HG03432 (cell line): Measurements from ENCODE around the gene THAP8.
A peak's percentile ranks its signal among the peaks of the same experiment; 100 is the strongest.

Source experiments
- ATAC-seq: cut with Tn5 transposase; IDR thresholded peaks from one replicate; pipeline ENCODE4 v1.9.1; 2021; ENCODE audit warnings: mild to moderate bottlenecking, moderate library complexity; ENCODE audit not compliant: unreplicated experiment

THAP8 gene

DNA sequence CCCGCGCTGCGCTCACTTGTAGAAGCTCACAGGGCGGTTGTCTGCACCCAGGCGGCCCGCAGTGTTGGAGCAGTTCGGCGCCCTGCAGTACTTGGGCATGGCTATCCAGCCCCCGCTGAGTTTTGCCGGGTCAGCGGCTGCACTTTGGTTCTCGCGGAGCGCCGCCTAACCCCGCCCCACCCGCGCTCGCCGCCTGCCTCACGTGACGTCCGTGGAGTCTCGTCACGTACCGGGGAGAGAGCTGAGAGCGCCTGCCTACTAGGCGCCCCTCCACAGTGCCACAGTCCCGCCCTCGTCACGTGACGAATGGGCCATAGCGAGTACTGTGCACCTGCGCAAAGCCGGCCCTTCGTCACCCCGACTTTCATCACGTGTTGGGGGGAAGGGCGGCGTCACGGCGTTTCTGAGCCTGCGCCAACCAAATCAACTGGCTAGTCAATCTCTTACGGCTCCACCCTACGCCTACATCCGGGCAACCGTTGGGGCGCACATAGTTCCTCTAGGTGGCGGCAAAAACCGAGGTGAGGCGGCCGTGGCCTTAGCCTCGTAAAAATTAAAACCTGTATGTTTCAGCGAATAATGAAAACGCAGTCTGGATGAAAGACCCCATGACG, at the start of gene THAP8:
Gene THAP8 (minus strand): TSS at position 167 of the 614 bp plus-strand sequence. CDS start 68 bp downstream, at position 99.
- peak; percentile 82 for ATAC-seq

- ATAC-seq = no peak
Observed at GRCh38 chr19:36103040-36103626, 49.0 kb upstream of the THAP8 start.

DNA sequence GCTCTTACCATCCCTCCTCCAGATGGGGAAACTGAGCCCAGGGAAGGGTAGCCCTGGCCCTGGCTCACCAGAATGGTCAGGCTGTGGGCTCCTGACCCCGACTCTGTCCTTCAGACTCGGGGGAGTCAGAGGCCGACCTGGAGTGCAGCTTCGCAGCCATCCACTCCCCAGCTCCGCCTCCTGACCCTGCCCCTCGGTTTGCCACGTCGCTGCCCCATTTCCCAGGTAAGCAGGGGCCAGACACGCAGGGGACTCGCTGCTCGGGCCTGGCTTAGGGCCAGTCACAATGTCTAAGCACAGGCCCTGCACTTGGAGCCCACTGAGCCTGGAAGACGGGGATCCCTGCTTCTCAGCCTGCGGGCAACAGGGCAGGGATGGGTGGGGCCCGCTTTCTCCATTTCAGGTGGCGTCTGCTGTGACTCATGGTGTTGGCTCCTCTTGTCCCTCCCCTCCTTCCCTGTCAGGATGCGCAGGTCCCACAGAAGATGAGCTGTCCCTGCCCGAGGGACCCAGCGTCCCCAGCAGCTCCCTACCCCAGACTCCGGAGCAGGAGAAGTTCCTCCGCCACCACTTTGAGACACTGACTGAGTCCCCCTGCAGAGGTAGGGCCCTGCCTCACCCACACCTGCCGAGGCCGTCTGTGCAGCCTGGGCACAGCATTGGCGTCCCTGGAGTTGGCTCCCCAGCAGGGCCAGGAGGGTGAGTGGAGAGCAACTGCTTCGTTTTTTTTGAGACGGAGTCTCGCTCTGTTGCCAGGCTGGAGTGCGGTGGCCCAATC, 47.7 kb upstream of the THAP8 start:
- ATAC-seq = no peak

DNA sequence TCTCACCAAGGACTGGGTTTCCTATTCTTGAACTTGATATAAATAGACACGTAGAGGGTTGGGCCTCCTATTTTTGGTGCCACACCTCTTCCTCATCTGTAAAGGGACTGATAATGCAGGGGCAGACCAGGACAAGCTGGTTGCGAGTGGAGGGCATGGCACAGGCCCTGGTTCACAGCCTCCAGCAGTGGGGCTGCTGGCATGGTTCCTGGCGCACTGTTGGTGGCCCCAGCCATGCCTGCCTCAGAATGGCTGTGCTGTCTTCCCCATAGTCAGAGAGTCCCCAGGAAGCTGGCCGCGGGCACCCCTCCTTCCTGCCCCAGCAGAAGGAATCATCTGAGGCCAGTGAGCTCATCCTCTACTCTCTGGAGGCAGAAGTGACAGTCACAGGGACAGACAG, 46.4 kb upstream of the THAP8 start:
- no peak for ATAC-seq

GRCh38 chr19:36099166-36099785, 45.2 kb upstream of the THAP8 start:
- no peak for ATAC-seq

DNA sequence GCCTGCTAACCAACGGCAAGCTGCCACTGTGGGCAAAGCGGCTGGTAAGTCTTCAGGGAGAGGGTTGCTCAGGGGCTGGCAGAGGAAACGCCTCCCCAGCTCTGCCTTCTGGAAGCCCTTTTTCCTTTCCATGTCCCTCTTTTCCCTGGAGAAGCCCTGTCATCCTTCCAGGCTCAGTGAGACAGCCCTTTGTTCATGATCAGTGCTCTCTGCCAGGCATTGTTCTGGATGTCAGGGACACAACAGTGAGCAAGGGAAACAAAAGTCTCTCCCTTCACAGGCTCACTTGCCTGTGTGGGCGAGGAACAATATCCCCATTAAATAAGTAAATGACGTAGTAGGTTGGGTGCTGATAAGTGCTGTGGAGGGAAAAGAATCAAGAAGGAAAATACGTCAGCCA, 43.0 kb upstream of the THAP8 start:
- no peak for ATAC-seq

DNA sequence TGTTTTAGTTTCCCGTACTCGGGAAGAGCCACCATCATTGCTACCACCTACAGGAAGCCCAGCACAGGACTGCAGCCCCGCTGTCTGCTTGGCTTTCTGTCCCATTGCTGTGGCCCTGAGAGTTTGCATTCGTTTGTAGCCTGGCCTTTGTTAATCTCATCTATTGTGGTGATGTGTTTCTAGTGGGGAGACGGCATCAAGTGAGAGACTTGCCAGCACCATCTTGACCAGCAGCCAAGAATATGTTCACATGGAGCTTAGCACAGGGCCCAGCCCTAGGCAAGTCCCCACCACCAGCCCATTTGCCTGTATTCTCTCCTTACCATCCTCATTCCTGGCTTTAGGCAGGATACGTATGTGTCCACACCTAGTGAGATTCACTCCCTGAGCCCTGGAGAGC, 39.6 kb upstream of the THAP8 start:
- no peak for ATAC-seq

GRCh38 chr19:36093146-36093662, 39.1 kb upstream of the THAP8 start:
- no peak for ATAC-seq

- no peak for ATAC-seq
Observed at GRCh38 chr19:36092566-36092965, 38.5 kb upstream of the THAP8 start.

DNA sequence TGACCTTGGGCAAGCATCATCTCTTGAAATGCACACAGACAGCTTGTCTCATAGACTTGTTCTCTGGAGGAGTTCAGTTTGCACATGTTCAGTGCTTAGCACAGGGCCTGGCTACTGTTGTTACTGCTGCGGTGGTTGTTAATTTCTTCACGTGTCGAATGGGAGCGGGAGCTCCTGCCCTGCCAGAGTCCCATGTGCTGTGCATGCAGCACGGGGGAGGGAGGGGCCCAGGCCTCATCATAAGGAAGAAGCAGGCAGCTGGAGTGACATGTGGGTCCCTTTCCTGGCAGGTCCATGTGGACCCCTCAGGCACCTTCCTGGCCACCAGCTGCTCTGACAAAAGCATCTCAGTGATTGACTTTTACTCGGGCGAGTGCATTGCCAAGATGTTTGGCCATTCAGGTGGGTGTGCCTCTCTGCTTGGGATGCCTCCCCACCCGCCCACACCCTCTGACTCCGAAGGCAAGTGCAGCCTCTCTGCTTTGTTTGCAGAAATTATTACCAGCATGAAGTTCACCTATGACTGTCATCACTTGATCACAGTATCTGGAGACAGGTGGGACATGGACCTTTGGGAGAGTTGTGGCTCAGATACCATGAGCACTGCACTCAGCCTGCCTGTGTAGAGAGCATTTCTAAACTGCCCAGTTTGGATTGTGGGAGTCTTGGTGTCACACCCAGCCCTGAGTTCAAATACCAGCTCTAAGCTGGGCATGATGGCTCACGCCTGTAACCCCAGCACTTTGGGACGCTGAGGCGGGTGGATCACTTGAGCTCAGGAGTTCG, 37.0 kb upstream of the THAP8 start:
- ATAC-seq = no peak

GRCh38 chr19:36089847-36090246, 35.8 kb upstream of the THAP8 start:
- ATAC-seq = no peak

DNA sequence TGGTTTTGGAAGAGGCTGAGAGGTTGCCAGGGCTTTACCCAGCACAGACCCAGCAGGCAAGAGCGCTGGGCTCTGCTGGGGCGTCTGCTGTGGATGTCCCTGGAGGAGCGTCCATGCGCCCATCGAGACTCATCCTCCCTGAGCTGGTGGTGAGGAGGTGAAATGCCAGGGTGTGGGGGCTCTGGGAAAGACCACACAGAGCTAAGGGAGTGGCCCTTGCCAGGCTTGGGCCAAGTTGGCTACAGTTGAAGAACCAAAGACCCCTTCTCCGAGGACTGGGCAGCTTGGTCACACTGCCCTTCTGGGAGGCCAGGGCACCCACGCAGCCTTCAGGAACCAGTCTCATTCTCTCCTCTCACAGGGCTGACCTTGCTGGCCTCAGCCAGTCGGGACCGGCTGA, 32.2 kb upstream of the THAP8 start:
- no peak for ATAC-seq

DNA sequence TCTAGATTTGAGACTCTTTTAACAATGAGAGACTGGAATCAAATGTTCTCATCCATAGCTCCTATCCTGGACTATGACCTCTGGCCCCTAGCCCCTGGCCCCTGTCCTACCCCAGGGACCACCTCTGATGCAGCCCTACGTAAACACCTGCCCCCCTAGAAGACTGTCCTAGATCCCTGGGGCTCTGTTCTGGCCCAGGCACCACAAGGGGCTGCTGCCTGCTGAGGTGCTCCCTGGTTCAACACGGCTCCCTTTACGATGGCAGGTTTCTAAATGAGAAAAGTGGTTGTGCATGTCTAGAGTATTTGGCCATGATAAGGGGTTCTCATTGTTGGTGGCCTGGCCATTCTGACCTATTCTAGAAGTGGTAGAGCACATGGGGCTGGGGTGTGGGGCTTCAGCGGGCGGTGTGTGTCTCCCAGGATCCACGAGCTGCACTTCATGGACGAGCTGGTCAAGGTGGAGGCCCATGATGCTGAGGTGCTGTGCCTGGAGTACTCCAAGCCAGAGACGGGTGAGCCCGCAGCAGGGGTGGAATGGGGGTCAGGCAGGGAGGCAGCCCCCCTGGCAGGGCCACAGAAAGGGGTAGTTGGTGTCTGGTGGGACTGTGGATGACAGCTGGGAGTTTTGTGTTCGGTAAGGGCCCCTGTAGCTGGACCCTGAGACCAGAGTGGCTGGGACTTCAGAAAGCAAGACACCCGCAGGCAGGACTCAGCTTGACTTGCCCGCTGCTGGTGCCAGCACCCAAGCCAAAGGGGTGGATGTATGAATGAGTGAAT, 30.3 kb upstream of the THAP8 start:
- ATAC-seq = no peak

DNA sequence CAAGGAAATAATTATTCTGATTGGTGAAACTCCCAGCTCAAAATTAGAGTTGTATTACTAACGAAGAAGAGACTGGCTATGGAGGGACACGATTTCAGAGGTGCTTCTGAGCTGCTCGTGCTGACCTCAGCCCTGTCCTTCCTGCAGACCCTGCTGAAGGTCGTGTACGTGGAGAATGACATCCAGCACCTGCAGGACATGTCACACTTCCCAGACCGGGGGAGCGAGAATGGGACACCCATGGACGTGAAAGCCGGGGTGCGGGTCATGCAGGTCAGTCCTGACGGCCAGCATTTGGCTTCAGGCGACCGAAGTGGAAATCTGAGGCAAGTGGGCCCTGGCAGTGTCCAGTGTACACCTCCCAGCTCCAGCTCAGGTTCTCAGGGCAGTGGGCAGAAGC, 28.8 kb upstream of the THAP8 start:
- no peak for ATAC-seq

- no peak for ATAC-seq
Observed at GRCh38 chr19:36081894-36082293, 27.8 kb upstream of the THAP8 start.

GRCh38 chr19:36081385-36081784, 27.3 kb upstream of the THAP8 start:
- ATAC-seq = no peak

DNA sequence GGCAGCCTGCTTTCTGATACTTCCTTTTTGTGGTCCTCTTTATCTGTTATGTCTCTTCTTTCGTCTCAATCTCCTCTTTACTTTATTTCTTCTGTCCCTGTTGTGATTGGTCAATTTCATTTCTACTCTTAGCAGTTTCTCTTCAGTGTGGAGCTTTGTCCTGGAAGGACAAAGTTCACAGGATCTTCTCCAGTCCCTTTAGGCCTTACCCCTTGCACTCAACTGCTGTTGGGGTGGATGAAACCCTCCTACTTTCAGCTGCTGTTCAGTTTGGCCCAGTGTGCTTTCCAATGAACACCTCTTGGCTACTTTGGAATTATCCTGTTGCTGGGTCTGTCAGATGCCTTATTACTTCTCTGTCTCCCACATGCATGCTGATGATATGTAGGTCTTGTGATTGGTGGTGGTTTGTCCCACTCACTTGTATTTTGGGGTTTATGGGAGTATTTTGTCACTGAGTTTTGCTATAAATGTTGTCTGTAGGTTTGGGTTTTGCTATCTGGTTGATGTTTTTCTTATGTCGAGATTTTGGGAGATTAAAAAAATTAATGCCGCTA, 25.4 kb upstream of the THAP8 start:
- ATAC-seq = no peak

DNA sequence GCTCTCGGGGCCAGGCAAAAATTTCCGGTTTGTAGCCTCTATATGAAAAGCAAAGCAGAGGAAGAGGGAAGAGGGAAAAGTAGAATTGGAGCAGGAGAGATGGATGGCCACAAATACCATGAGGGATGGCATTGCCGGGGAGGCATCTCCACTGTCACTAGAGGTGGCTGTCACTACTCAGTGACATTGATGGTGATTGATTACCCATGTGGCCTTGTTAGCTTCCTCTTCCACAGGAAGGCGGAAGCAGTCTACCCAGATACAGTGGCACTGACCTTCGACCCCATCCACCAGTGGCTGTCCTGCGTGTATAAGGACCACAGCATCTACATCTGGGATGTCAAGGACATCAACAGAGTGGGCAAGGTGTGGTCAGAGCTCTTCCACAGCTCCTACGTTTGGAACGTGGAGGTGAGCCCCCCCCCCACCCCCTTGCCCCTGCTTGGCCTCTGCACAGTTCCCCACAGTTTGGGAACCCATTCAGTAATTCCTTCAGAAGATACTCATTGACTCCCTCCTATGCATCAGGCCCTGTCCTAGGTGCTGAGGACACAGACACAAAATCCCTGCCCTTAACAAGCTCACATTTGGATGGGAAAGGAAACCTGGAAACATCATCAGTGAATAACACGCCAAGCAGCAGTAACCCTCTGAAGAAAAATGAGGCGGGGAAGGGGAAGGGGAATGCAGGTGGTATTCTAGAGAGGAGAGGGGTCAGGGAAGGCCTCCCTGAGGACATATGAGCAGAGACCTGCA, 19.2 kb upstream of the THAP8 start:
- ATAC-seq = no peak

DNA sequence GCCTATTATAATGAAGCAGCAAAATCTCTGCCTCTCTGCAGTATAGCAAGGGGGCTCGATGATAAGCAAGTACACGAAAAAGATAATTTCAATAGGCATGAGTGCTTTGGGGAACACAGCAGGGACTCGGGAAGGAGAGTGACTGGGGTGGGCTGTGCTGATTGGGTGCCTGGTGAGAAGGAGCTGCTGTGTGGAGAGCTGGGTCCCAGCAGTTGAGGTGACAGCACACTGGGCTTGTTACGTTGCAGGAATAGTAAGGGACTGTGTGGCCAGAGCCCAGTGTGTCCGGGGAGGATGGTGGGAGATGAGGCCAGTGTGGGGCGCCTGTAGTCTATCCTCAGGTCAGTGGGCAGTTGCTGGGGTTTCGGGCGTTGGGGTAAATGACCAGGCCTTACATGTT, 18.0 kb upstream of the THAP8 start:
- ATAC-seq = no peak
